Measurements from ENCODE around the gene SLC2A9. TPM values are rescaled to one million over a fixed set of nuclear protein-coding genes. Genes with fewer than 3 reads are reported as not detected.
A peak's percentile ranks its signal among the peaks of the same experiment; 100 is the strongest.

SLC2A9 gene
- total and polyA plus RNA-seq, 2 of the 4 experiments (the other 2 are of a cell fraction): 0.72 to 2.1 TPM

DNA sequence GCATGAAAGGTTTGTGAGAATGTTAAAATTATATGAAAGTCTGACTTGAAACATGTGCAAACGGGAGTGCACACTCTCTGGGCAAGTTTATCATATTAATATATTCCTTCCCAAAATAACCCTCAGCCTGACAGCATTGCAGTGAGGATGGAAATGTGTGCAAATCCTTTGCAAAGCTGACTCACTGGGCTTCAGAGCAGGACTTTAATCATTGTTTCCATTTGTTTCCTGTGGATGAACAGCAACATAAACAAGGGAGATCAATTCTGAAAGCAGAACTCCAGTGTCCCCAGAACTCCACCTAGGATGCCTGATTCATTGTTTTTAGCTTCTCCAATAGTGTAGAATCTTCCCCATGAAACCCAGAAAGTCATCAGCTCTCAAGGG, 32.9 kb downstream of the SLC2A9 start:
- H2BK15ac ChIP-seq (ENCODE audit: low read depth, low read length): no peak overlapping the region
- no peak overlapping the region for H3K14ac ChIP-seq (replicated peaks; ENCODE audit: low read depth, low read length)
- no peak overlapping the region for H2BK20ac ChIP-seq (ENCODE audit: low read depth, low read length)
- no peak overlapping the region for H3K4me3 ChIP-seq (ENCODE audit: insufficient read depth, low read depth, low read length)
- H3K4me2 ChIP-seq (ENCODE audit: low read depth, low read length): no peak overlapping the region; the same call in 1 of the 2 replicates
- H2BK120ac ChIP-seq (ENCODE audit: low read depth, low read length): no peak overlapping the region
- H3K79me1 ChIP-seq (ENCODE audit: low read depth in 1 of 2, low read length in 2 of 2): no peaks in the 10 kb centered on the region
- CTCF ChIA-PET: interaction anchor here (0.9 kb wide), 1 partner anchor 10 kb away, joined by 3 read pairs; no protein-coding TSS in a partner anchor
- H3K23ac ChIP-seq (ENCODE audit: low read depth, low read length): no peak overlapping the region
- no peak overlapping the region; the same call in 1 of the 2 replicates for H4K5ac ChIP-seq (ENCODE audit: low read depth, low read length)
- no peak overlapping the region for H4K91ac ChIP-seq (ENCODE audit: insufficient read depth, low read depth, low read length)
- dilution Hi-C loops (cut with HindIII; ENCODE audit: low sequenced_read_pairs, unreplicated experiment): no loop called here
- WGBS, 2 experiments (ENCODE audit: extremely low coverage in 2 of 2, insufficient read length in 1 of 2): no CpG with 5 or more reads among the region's 1 CpG
- H3K36me3 ChIP-seq (ENCODE audit: control insufficient read depth, insufficient read depth, low read length): no peaks in the 10 kb centered on the region
- H4K20me1 ChIP-seq (ENCODE audit: insufficient read depth, low read length): no peaks in the 10 kb centered on the region
- no peaks in the 10 kb centered on the region for H3K27me3 ChIP-seq (ENCODE audit: control insufficient read depth, insufficient read depth, low read length)
- peaks cover 6% of the 10 kb centered on the region; the same call in 1 of the 2 replicates for H3K4me1 ChIP-seq (ENCODE audit: control insufficient read depth, insufficient read depth, low read length)
- no peaks in the 10 kb centered on the region for H3K9me1 ChIP-seq (ENCODE audit: insufficient read depth, low read length)
- POLR2A ChIA-PET (ENCODE audit: unreplicated experiment): no interaction called here
- in situ Hi-C loops (cut with MboI; ENCODE audit: low sequenced_read_pairs): no loop called here
- no peak overlapping the region for H3K9ac ChIP-seq (ENCODE audit: low read depth, low read length)
- intact Hi-C loops (cut with micrococcal nuclease): no loop called here
- BruUV-seq (replicated peaks): no TSS peak
- DNase-seq (no peak), ATAC-seq (ENCODE audit: low read depth) (peak; percentile 66)
- no peak overlapping the region for H2AK9ac ChIP-seq (replicated peaks; ENCODE audit: low read depth, low read length, poor library complexity)
- no peak overlapping the region; the same call in 1 of the 2 replicates for H3K27ac ChIP-seq (ENCODE audit: insufficient read depth, low read length)
- no peak overlapping the region for H2AK5ac ChIP-seq (ENCODE audit: low read depth, low read length)
- H3K18ac ChIP-seq (ENCODE audit: low read depth, low read length): no peak overlapping the region; the same call in 1 of the 2 replicates
- H3K4ac ChIP-seq (ENCODE audit: low read depth, low read length): no peak overlapping the region
- H4K8ac ChIP-seq (ENCODE audit: low read depth in 2 of 2, low read length in 2 of 2): no peak overlapping the region
- no peak overlapping the region for H2BK5ac ChIP-seq (ENCODE audit: low read depth, low read length, poor library complexity, severe bottlenecking)
- H2AFZ ChIP-seq (replicated peaks; ENCODE audit: low read length, poor library complexity): no peak overlapping the region
- no peaks in the 10 kb centered on the region for H3K9me3 ChIP-seq (ENCODE audit: control insufficient read depth, insufficient read depth, low read length)
- H3K56ac ChIP-seq (ENCODE audit: extremely low read depth, insufficient read depth, low read length): no peak overlapping the region
- TF ChIP-seq, protein P1, sequence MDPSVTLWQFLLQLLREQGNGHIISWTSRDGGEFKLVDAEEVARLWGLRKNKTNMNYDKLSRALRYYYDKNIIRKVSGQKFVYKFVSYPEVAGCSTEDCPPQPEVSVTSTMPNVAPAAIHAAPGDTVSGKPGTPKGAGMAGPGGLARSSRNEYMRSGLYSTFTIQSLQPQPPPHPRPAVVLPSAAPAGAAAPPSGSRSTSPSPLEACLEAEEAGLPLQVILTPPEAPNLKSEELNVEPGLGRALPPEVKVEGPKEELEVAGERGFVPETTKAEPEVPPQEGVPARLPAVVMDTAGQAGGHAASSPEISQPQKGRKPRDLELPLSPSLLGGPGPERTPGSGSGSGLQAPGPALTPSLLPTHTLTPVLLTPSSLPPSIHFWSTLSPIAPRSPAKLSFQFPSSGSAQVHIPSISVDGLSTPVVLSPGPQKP (IDR thresholded peaks at IDR 0.05; ENCODE audit: borderline replicate concordance, low read depth, low read length): no peak
